Heart left ventricle (tissue), 16 donors: ENCODE results near the gene NME3. TPM values are rescaled to one million over a fixed set of nuclear protein-coding genes. Genes with fewer than 3 reads are reported as not detected.

ENCODE experiments used
- ATAC-seq, 4 donors: fragments of 200-7000 bp; cut with Tn5 transposase; one replicate each; pipeline ENCODE4 v1.9.1; 2020 to 2022; ENCODE audit warnings: moderate library complexity in 4 of 4, mild to moderate bottlenecking in 3 of 4, moderate number of reproducible peaks in 1 of 4
- DNase-seq, 5 donors: peaks; one replicate each; pipeline ENCODE4 v3.0.0-alpha.2; 2020
- H3K27ac ChIP-seq, 12 donors: fragments of 200-600 bp; sonication (generic) in 4 of 12; one replicate each; pipeline versions ENCODE4 v1.5.0 to v1.8.0; 2016 to 2022; ENCODE audit warnings: mild to moderate bottlenecking in 2 of 12
- H3K27me3 ChIP-seq, 9 donors: fragments of 200-600 bp; sonication (generic) in 2 of 9; one replicate each; pipeline versions ENCODE4 v1.5.1 to v1.8.0; 2016 to 2022; ENCODE audit warnings: mild to moderate bottlenecking in 3 of 9
- H3K36me3 ChIP-seq, 9 donors: fragments of 200-600 bp; sonication (generic) in 2 of 9; one replicate each; pipeline versions ENCODE4 v1.5.0 to v1.8.0; 2018 to 2022; ENCODE audit warnings: mild to moderate bottlenecking in 2 of 9
- H3K4me1 ChIP-seq, 12 donors: fragments of 200-600 bp; sonication (generic) in 4 of 12; one replicate each; pipeline versions ENCODE4 v1.5.0 to v1.8.0; 2016 to 2022; ENCODE audit warnings: mild to moderate bottlenecking in 3 of 12
- H3K4me3 ChIP-seq, 12 donors: fragments of 200-600 bp; sonication (generic) in 4 of 12; one replicate each; pipeline versions ENCODE4 v1.5.0 to v1.8.0; 2017 to 2022; ENCODE audit warnings: mild to moderate bottlenecking in 9 of 12, moderate library complexity in 4 of 12
- H3K9me3 ChIP-seq, 12 donors: fragments of 200-600 bp; sonication (generic) in 4 of 12; one replicate each; pipeline versions ENCODE4 v1.5.0 to v1.8.0; 2016 to 2022; ENCODE audit warnings: mild to moderate bottlenecking in 1 of 12
- CTCF ChIP-seq, 12 donors: fragments of 200-600 bp; sonication (generic) in 4 of 12; IDR thresholded peaks; one replicate each; pipeline versions ENCODE4 v1.5.0 to v1.8.0; 2018 to 2022; ENCODE audit warnings: antibody characterized with exemption in 12 of 12, mild to moderate bottlenecking in 5 of 12
- POLR2A ChIP-seq, 2 donors: fragments of 450-650 bp; IDR thresholded peaks; one replicate each; pipeline ENCODE4 v1.6.1; 2017; ENCODE audit warnings: antibody characterized with exemption in 2 of 2, mild to moderate bottlenecking in 2 of 2, moderate library complexity in 2 of 2
- WGBS, 4 donors: extraction: QIAGEN DNeasy Blood & Tissue Kit in 2 of 4; methylation state at CpG; one replicate each; pipeline versions ENCODE4 v1.1.5 to v1.1.7; 2013 to 2018; 5-methylcytosine and 5-hydroxymethylcytosine counted together
- intact Hi-C, 10 donors: fragments of 100-400 bp; cut with DNase I; formaldehyde crosslinking; loops; one replicate each; pipeline versions ENCODE4 v1.11.1 to v1.14.2; 2022
- polyA plus RNA-seq, 2 donors: library from polyadenylated mRNA; stranded (reverse); fragments of 200-250 nt; gene quantifications; one replicate each; pipeline ENCODE4 v1.2.3, GENCODE V29; 2013
- total RNA-seq, 9 donors: library from RNA; depleted of rRNA in 2 of 9; stranded (reverse); fragments of >200 nt in 2 of 9; fragmentation: NEBNext Ultra II Directional in 3 of 9; extraction: Animal tissue kit (Norgen Biotek cat#: 25700) in 3 of 9; gene quantifications; one replicate each; pipeline versions ENCODE4 v1.1.0 to v1.2.4, GENCODE V29; 2016 to 2023
- donor health status: ischemic (EF 13 %, LVEDD 7.1; RV severe dilation, severe dysfunction).
- donor health status: healthy with polysubstance abuse.
- donor health status: DM: no; HTN: yes; CAD: no.
- donor health status: DM: no; HTN: no; CAD: no.
- donor health status: ischemic (EF 25% LVEDD 6.9; RV normal size, moderate dysfunction).
- donor health status: ischemic (EF 25% LVEDD 5.7; RV mildly dilated, moderate dysfunction).
- donor health status: healthy.
- donor health status: DM: yes; HTN: yes; CAD: no.
- donor health status: ischemic (EF 35%, LVEDD 5.7; RV mildly dilated, moderate dysfunction).
- donor health status: nonischemic (EF 11% LVEDD 7.7; RV severe dilation, severe dysfunction).
- donor health status: DM: yes; HTN: yes; CAD: no.
- donor health status: PGD.
- donor health status: ischemic (EF 29% LVEDD 5.4; RV normal size, mild dysfunction).
- donor health status: nonischemic (EF 23%, LVEDD 6.1; RV moderate dilation, normal function).

The NME3 gene
- total and polyA plus RNA-seq, 11 donors: 24.4 to 86.4 (median 31.3) TPM

- Histone ChIP-seq H3K27ac (no peak overlapping the region), H3K27me3 (no peaks in the 10 kb centered on the region), H3K4me1 (peaks cover 0 to 14% (median 10%) of the 10 kb centered on the region in 12 donors), H3K9me3 (no peaks in the 10 kb centered on the region), H3K36me3 (peaks cover 0 to 81% (median 74%) of the 10 kb centered on the region in 9 donors), H3K4me3 (no peak overlapping the region)
- no peak for TF ChIP-seq CTCF (IDR thresholded peaks at IDR 0.05)
- TF ChIP-seq POLR2A (IDR thresholded peaks at IDR 0.05): no peak
- ATAC-seq (no peak), DNase-seq (no peak)
- intact Hi-C loops: no loop called here
- WGBS, 4 donors: 92 to 96% (median 94%) methylated on average over 15 of the region's 15 CpGs
Measured at GRCh38 chr16:1819611-1820010, 48.3 kb upstream of the NME3 start.

DNA sequence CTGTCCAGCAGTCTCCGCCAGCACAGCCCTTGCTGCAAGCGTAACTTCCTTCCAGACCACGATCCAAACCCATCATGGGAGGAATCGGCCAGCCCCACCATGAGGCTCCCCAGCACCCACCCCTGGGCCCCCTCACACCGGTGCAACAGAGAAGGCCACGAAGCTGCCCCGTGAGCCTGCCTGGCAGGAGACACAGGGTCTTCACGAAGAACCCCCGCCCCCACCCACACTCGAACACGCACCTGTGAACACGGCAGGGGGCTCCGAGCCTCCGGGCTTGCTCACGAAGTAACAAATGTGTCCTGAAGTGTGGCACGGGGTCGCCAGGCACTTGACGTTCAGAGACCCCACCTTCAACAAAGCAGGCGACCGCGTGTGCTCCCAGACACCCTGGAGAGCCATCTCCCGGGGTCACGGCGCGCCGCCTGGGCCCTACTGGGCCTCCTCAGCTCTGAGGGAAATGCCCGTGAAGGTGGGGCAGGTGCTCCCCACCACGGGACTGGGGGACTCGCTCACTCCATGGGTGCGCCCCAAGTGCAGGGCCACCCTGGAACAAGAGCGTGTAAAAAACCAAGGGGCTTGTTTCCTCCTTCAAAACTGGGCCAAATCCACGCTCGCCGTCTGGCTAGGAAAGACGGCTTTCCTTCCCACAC lies 47.7 kb upstream of the NME3 start:
- intact Hi-C loops: no loop called here
- no peak for DNase-seq
- Histone ChIP-seq H3K27ac (no peak overlapping the region), H3K9me3 (no peaks in the 10 kb centered on the region), H3K36me3 (peaks cover 0 to 87% (median 76%) of the 10 kb centered on the region in 9 donors), H3K4me1 (peaks cover 0 to 8% (median 4%) of the 10 kb centered on the region in 12 donors), H3K27me3 (no peaks in the 10 kb centered on the region), H3K4me3 (no peak overlapping the region)
- 92 to 96% (median 94%) methylated on average over 13 to 35 of the region's 35 CpGs for WGBS, 4 donors
- ATAC-seq: no peak
- TF ChIP-seq POLR2A (IDR thresholded peaks at IDR 0.05): no peak
- no peak for TF ChIP-seq CTCF (IDR thresholded peaks at IDR 0.05)

DNA sequence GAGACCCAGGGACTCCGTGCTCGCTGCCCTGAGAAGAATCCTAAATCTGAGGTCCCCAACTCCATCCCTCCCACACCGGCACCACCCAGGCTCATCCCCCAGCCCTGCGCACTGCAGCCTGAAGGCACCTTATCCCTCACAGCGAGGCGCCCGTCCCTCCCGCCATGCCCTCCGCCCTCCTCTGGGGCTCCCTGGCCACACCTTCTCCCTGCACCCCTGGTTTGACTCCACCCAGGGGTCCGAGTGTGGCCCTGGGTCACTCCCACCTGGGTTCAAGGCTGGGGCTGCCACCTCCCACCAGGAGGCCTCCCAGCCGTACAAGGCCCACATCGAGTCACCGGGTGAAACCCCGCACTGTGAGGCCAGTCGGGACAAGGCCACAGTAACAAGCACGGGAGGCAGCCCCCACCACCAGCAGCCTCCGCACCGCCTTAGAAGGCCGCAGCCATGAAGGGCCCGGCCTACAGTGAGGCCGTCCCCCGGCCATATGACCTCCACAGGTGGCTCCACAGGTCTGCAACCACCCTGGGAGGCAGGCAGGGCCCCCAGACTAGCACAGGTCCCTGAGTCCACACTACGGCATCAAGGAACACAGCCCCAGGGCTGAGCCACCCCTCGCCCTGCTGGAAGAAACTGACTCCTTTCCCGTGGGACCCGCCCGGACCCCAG lies 47.0 kb upstream of the NME3 start:
- DNase-seq: no peak
- Histone ChIP-seq H3K36me3 (peaks cover 0 to 93% (median 76%) of the 10 kb centered on the region in 9 donors), H3K27me3 (no peaks in the 10 kb centered on the region), H3K4me1 (peaks cover 0 to 2% (median 0%) of the 10 kb centered on the region in 12 donors), H3K4me3 (no peak overlapping the region), H3K9me3 (no peaks in the 10 kb centered on the region), H3K27ac (no peak overlapping the region)
- TF ChIP-seq CTCF (IDR thresholded peaks at IDR 0.05): no peak
- TF ChIP-seq POLR2A (IDR thresholded peaks at IDR 0.05): no peak
- no peak for ATAC-seq
- WGBS, 4 donors: 93 to 95% (median 95%) methylated on average over 15 to 27 of the region's 27 CpGs
- intact Hi-C loops: no loop called here

GRCh38 chr16:1817716-1818115 lies 46.4 kb upstream of the NME3 start:
- intact Hi-C loops: no loop called here
- TF ChIP-seq CTCF (IDR thresholded peaks at IDR 0.05): no peak
- TF ChIP-seq POLR2A (IDR thresholded peaks at IDR 0.05): no peak
- 87 to 93% (median 93%) methylated on average over 13 to 17 of the region's 17 CpGs for WGBS, 4 donors

More at GRCh38 chr16:1817716-1818115, 46.4 kb upstream of the NME3 start:
- Histone ChIP-seq H3K9me3 (no peaks in the 10 kb centered on the region), H3K36me3 (peaks cover 0 to 94% (median 75%) of the 10 kb centered on the region in 9 donors), H3K27ac (no peak overlapping the region), H3K4me3 (no peak overlapping the region), H3K27me3 (no peaks in the 10 kb centered on the region), H3K4me1 (peaks cover 0 to 5% (median 0%) of the 10 kb centered on the region in 12 donors)
- no peak for ATAC-seq
- no peak for DNase-seq
